Measurements from ENCODE around the gene PPP1R14B.
A peak's percentile ranks its signal among the peaks of the same experiment; 100 is the strongest.

PPP1R14B gene

GRCh38 chr11:64281957-64282770 is 35.4 kb upstream of the PPP1R14B start:
- no peak for DNase-seq

- DNase-seq, result no peak
Observed at GRCh38 chr11:64278576-64279190, 31.9 kb upstream of the PPP1R14B start.

- DNase-seq, result no peak
Observed at GRCh38 chr11:64276653-64277431, 30.1 kb upstream of the PPP1R14B start.

- no peak for DNase-seq
Observed at GRCh38 chr11:64275841-64276240, 29.1 kb upstream of the PPP1R14B start.

- no peak for DNase-seq
Observed at GRCh38 chr11:64275031-64275800, 28.5 kb upstream of the PPP1R14B start.

GRCh38 chr11:64269540-64270220 is 22.9 kb upstream of the PPP1R14B start:
- DNase-seq, result peak; percentile 98

GRCh38 chr11:64268893-64269539 is 22.3 kb upstream of the PPP1R14B start:
- DNase-seq, result peak; percentile 48

GRCh38 chr11:64268025-64268892 is 21.5 kb upstream of the PPP1R14B start:
- DNase-seq, result no peak

GRCh38 chr11:64267207-64267945 is 20.6 kb upstream of the PPP1R14B start:
- no peak for DNase-seq

GRCh38 chr11:64266339-64266738 is 19.6 kb upstream of the PPP1R14B start:
- no peak for DNase-seq

GRCh38 chr11:64265176-64266160 is 18.7 kb upstream of the PPP1R14B start:
- no peak for DNase-seq

GRCh38 chr11:64264371-64264852 is 17.7 kb upstream of the PPP1R14B start:
- no peak for DNase-seq

- no peak for DNase-seq
Observed at GRCh38 chr11:64263947-64264317, 17.2 kb upstream of the PPP1R14B start.

- no peak for DNase-seq
Observed at GRCh38 chr11:64263021-64263946, 16.5 kb upstream of the PPP1R14B start.

- no peak for DNase-seq
Observed at GRCh38 chr11:64262271-64263002, 15.7 kb upstream of the PPP1R14B start.

GRCh38 chr11:64261556-64262080 is 14.9 kb upstream of the PPP1R14B start:
- DNase-seq, result no peak

Measured in CD4-positive, alpha-beta T cell treated with Interleukin-10 for 1 hour (primary cell).